Right forelimb (tissue), 1 donor: ENCODE results near the gene SYT1.
"Not testable (repeated sequence)": the region's sequence is repeated elsewhere in the genome, so short reads cannot be mapped to it uniquely, and the experiment has no call there.

Experiments used
- DNase-seq: peaks from one replicate; pipeline ENCODE4 v3.0.0-alpha.2; 2018

The SYT1 gene

DNA sequence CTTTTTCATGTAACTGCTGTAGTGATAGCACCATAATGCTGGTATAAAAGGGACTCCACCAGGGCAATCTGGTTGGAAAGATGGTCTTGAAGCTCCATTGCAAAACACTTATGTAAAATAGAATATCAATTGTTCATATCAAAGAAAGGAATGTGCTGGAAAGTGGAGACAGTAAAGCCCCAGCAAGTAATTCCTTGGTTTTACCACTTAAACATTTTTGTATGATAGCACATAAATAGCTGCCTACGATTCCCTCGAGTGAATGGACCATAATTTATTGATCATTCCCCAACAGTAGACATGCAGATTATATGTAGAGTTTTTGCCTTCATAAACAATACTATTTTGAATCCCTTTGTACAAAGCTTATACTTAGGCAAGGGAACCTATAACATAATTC is 550.7 kb downstream of the SYT1 start:
- no peak for DNase-seq

DNA sequence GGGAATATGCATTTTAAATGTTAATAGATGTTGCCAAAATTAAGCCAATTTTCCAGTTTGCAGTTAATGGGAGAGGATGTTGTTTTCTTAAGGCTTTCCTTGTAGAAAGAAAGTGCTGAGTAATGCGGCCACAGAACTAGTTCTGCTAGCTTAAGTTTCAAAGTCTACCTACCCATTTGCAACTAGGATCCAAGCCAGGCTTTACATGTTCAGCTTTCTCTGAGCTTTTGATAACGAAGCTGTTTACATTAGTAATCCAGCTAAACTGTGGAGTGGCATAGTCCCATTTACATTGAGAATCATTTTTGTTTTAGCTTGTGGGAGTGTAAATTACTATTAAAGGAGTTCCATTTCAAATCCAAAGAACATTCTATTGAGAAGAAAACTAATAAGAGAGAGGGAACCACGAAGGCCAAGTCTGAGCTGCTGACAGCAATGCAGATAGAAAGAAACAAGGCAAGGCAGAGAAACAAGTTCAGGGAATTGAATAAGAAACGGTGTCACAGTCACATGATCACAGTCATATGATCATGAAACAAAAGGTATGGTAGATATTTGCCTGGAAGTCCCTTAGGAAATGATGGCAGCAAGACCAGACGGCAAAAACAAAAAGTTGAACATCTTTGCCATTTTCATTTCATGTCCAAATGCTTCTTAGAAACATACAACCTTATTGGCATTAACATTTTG is 551.3 kb downstream of the SYT1 start:
- DNase-seq: no peak

DNA sequence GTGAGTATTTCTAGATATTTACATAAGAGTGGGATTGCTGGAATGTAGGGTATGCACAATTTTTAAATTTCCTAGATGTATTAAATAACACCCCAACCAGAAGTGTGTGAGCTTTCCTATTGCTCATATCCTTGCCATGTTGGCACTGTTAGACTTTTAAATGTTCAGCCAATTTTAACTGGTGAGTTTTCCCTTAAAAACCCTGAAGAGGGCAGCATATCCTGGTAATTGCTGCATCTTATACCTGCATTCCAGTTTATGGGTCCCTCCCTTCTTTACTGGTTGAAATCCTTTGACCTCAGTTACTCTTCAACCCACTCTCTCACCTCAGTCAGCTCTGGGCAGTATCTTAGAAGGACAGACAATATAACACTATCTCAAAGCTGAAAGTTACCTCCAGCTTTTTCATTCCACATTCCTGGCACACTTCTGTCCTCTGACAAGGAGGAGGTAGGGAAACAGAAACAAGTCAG is 555.6 kb downstream of the SYT1 start:
- DNase-seq: no peak

GRCh38 chr12:79421236-79421740 is 556.7 kb downstream of the SYT1 start:
- DNase-seq: no peak

GRCh38 chr12:79422060-79422812 is 557.7 kb downstream of the SYT1 start:
- no peak for DNase-seq

DNA sequence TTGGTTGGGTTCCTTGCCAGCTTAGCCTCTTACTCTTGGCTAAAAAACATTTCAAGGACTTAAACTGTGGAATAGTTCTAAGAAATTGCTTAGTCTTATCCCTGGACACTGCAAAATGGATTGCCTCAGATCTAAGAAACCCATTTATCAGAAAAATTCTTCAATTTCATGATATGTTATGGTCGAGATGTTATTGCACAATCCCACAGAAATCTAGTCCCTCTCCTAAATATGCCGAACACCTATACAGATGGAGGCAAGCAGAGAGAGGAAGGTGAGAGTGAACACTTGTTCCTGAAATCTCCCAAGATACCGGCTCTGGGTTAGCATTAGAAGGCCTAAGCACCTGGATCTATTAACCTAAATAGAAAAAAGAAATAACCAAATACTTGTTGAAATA is 559.0 kb downstream of the SYT1 start:
- no peak for DNase-seq

DNA sequence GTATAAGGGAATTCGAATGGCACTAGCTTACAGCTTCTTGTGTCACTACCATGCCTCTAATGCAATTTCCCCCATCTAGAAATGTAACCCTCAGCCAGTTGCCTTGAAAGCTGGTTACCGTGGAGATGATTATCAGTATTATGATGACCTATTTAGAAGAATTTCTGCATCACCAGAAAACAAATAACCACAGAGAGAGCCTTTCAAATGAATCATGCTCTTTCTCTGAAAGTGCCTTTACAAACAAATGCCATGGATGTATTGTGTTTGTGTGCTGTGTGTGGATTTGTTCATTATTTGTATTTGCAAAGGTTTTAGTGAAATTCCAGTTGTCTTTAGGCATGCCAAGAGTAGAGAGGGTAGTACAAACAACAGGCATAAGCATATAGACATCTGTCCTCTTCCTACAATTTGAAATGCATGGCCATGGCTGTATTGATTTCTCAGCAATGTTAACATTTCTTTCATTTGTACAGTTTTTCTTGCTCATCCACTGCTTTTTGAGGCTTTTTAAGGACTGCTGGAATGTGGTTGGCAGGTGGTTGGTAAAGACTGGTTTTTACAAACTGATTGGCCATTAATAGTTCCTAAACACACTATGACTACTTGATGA is 559.6 kb downstream of the SYT1 start:
- DNase-seq: no peak

GRCh38 chr12:79426121-79426520 is 561.5 kb downstream of the SYT1 start:
- no peak for DNase-seq

GRCh38 chr12:79426744-79427143 is 562.2 kb downstream of the SYT1 start:
- not testable (repeated sequence) for DNase-seq

- DNase-seq: no peak
Observed at GRCh38 chr12:79433465-79434072, 569.0 kb downstream of the SYT1 start.

GRCh38 chr12:79434561-79434960 is 570.0 kb downstream of the SYT1 start:
- DNase-seq: no peak

DNA sequence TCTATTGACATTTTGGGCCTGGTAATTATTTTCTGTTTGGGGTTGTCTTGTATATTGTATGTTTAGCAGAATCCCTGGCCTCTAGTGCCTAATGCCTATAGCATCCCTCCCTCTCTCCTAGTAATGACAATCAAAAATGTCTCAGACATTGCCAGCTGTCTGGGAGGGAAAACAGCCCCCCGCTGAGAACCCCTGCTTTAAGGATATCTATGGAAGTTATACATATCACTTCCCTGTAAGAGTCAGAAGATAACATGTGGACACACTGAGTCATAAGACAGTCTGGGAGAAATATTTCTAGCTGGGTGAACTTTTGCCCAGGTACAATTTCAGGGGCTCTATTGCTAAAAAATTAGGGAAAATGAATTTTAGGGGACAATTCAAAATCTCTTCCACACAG is 571.2 kb downstream of the SYT1 start:
- DNase-seq: no peak

DNA sequence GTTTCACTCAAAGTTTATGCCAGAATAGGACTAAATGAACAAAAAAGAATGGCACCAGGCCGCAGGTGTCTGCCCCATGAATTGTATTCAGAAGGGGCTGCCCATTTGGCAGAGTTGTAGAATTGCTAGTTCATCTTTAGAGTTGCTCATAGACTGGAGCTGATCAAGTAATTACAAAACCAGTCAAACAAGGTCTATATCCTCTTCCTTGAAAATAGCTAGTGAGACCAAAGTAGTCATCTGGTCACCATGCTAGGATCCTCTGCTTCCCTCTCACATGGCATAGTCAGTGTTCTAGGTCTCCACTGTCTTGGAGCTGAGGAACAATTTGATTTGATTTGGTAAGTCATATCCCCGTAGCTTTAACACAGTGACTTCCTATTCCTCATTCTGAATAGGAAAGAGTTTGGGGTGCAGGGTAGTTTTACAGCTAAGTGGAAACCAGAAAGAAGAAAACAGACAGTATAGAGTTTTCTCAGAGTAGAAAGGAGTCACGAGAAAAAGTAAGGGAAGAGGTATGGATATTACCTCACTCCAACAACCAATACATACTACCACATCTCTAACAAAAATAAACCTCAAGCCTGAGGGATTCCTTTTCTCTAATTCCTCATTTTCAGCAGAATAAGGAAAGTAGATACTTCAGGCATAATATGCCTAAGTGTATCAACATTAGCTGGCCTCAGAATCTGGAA is 574.1 kb downstream of the SYT1 start:
- no peak for DNase-seq

DNA sequence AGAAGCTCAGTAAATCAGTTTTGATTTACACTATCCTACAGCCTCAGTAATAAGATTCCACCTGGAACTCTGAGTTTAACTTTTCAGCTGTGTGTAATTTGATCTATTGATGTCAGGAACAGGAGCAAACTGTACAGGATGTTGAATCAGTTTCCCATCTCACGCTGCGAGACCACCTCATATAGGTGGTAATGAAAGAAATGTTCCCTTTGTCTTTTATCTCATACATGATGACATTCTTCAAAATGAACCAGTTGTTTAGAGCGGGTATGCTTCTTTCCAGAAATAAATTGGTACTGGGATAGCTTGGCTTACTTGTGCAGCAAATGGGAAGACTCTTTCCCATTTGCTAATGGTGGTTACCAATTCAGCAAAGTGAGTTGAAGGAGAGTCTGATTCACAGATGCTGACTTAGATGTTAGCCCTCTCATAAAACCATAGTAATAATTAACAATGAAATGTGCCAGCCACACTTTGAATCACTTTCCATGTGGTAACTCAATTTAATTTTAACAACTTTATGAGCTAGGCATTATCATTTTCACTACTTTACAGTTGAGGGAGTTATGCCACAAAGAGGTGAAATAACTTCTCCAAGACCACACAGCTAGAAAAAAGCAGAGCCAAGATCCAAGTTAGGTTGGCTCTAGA is 574.7 kb downstream of the SYT1 start:
- DNase-seq: no peak

- DNase-seq: no peak
Observed at GRCh38 chr12:79441534-79441933, 577.0 kb downstream of the SYT1 start.

- DNase-seq: no peak
Observed at GRCh38 chr12:79442396-79442795, 577.8 kb downstream of the SYT1 start.

DNA sequence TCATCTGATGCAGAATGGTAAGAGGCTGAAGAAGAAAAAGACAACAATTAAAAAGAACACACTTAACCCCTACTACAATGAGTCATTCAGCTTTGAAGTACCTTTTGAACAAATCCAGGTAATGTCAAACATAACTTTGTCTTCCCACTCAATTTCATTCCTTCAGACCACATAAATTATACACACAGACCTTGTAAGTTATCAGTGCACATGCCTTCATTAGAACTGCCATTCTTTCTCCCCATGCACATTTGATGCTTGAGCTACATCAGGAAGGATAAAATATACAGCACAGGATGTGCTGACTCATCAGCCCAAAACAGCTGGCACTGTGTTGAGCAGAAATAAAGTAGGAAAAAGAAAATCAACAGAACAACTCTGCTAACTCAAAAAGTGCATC is 579.5 kb downstream of the SYT1 start:
- no peak for DNase-seq

DNA sequence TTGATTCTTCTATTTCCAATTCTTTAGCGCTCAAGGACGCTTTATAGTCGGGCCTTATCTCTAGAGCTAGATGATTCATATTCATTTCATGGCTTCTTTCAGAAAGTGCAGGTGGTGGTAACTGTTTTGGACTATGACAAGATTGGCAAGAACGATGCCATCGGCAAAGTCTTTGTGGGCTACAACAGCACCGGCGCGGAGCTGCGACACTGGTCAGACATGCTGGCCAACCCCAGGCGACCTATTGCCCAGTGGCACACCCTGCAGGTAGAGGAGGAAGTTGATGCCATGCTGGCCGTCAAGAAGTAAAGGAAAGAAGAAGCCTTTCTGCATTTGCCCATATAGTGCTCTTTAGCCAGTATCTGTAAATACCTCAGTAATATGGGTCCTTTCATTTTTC is 584.2 kb downstream of the SYT1 start:
- no peak for DNase-seq

DNA sequence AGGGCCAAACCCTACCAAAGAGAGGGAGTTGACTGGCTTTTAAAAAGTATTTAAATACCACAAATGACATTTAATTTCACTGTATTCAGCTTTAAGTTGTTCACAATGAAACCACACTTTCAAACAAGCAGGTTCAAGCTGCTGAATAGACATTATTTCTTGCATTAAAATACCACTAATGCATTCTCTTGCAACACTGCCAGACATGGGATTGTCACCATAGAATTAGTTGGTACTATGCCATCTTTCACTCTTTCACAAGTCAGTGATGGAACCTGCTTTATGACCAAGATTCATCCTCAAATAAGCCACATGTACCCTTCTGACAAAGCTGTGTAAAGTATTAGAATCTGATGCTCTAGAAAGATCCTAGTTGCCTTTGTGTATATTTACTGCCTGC is 586.8 kb downstream of the SYT1 start:
- DNase-seq: no peak

- DNase-seq: peak; percentile 58
Observed at GRCh38 chr12:79451978-79452377, 587.4 kb downstream of the SYT1 start.

GRCh38 chr12:79452906-79453305 is 588.3 kb downstream of the SYT1 start:
- DNase-seq: no peak

- no peak for DNase-seq
Observed at GRCh38 chr12:79453820-79454219, 589.2 kb downstream of the SYT1 start.
